Stomach (tissue), 4 donors: ENCODE data around the gene FASTKD1.

Source experiments
- CTCF ChIP-seq, 7 experiments: fragments of 450-650 bp in 4 of 7; fragments of 200-600 bp in 3 of 7; sonication (generic) in 3 of 7; IDR thresholded peaks; one replicate each; pipeline ENCODE4 v1.5.1; 2016 to 2019; ENCODE audit warnings: antibody characterized with exemption in 7 of 7, control low read depth in 2 of 7, mild to moderate bottlenecking in 1 of 7
- EP300 ChIP-seq: sonication (generic); formaldehyde crosslinking; IDR thresholded peaks from one replicate; pipeline ENCODE4 v1.6.1; 2017; ENCODE audit warnings: antibody characterized with exemption

GRCh38 chr2:169590804-169591203 is 17.1 kb upstream of the FASTKD1 start:
- TF ChIP-seq EP300 (no peak), CTCF (IDR thresholded peaks at IDR 0.05) (no peak)
